Trophoblast cell (in vitro differentiated cells and primary cell): ENCODE measurements around the gene GYS1.

Experiments
- DNase-seq, 2 donors: peaks; one replicate each; pipeline ENCODE4 v3.0.0-alpha.2; 2016
- H2AFZ ChIP-seq: 2 replicates; pipeline ENCODE4 v1.6.1; 2013; ENCODE audit warnings: low read length, moderate library complexity, mild to moderate bottlenecking; ENCODE audit not compliant: insufficient read depth, poor library complexity
- H2AK5ac ChIP-seq: 2 replicates; pipeline ENCODE4 v1.6.1; 2013; ENCODE audit warnings: mild to moderate bottlenecking, low read length
- H2BK120ac ChIP-seq: 2 replicates; pipeline ENCODE4 v1.6.1; 2013; ENCODE audit warnings: low read length, mild to moderate bottlenecking, moderate library complexity; ENCODE audit not compliant: insufficient read depth, poor library complexity
- H2BK12ac ChIP-seq: 2 replicates; pipeline ENCODE4 v1.6.1; 2013; ENCODE audit warnings: mild to moderate bottlenecking, low read length, moderate library complexity
- H2BK5ac ChIP-seq: 2 replicates; pipeline ENCODE4 v1.6.1; 2013; ENCODE audit warnings: low read length, low read depth, moderate library complexity, mild to moderate bottlenecking; ENCODE audit not compliant: poor library complexity
- H3K14ac ChIP-seq: 2 replicates; pipeline ENCODE4 v1.6.1; 2013; ENCODE audit warnings: mild to moderate bottlenecking, low read length
- H3K18ac ChIP-seq: 2 replicates; pipeline ENCODE4 v1.6.1; 2013; ENCODE audit warnings: mild to moderate bottlenecking, low read length
- H3K23ac ChIP-seq: 2 replicates; pipeline ENCODE4 v1.6.1; 2013; ENCODE audit warnings: low read length
- H3K27ac ChIP-seq: 2 replicates; pipeline ENCODE4 v1.5.1; 2013; ENCODE audit warnings: low read depth, mild to moderate bottlenecking, inconsistent platforms, low read length, moderate library complexity
- H3K27me3 ChIP-seq: 2 replicates; pipeline ENCODE4 v1.6.1; 2013; ENCODE audit warnings: inconsistent platforms, mild to moderate bottlenecking, low read length, moderate library complexity; ENCODE audit not compliant: insufficient read depth
- H3K36me3 ChIP-seq, 2 experiments: 1 replicate in 1 of 2; 2 replicates in 1 of 2; pipeline ENCODE4 v1.6.1; 2013; ENCODE audit warnings: low read length in 2 of 2, mild to moderate bottlenecking in 2 of 2, moderate library complexity in 1 of 2; ENCODE audit not compliant: insufficient read depth in 2 of 2, control insufficient read depth in 1 of 2
- H3K4ac ChIP-seq: 2 replicates; pipeline ENCODE4 v1.6.1; 2013; ENCODE audit warnings: low read depth, mild to moderate bottlenecking, low read length, moderate library complexity
- H3K4me1 ChIP-seq, 2 experiments: 1 replicate in 1 of 2; 2 replicates in 1 of 2; pipeline ENCODE4 v1.6.1; 2013; ENCODE audit warnings: low read length in 2 of 2, mild to moderate bottlenecking in 2 of 2, moderate library complexity in 1 of 2; ENCODE audit not compliant: insufficient read depth in 2 of 2, control insufficient read depth in 1 of 2
- H3K4me2 ChIP-seq: 2 replicates; pipeline ENCODE4 v1.6.1; 2013; ENCODE audit warnings: inconsistent platforms, mild to moderate bottlenecking, low read length, moderate library complexity
- H3K4me3 ChIP-seq: 2 replicates; pipeline ENCODE4 v1.5.1; 2013; ENCODE audit warnings: mild to moderate bottlenecking, low read depth, low read length, inconsistent platforms
- H3K79me1 ChIP-seq: one replicate; pipeline ENCODE4 v1.6.1; 2013; ENCODE audit warnings: low read length
- H3K79me2 ChIP-seq: 2 replicates; pipeline ENCODE4 v1.6.1; 2013; ENCODE audit warnings: low read length, mild to moderate bottlenecking; ENCODE audit not compliant: control insufficient read depth, insufficient read depth, poor library complexity
- H3K9ac ChIP-seq: 2 replicates; pipeline ENCODE4 v1.6.1; 2013; ENCODE audit warnings: mild to moderate bottlenecking, low read length
- H3K9me3 ChIP-seq: 2 replicates; pipeline ENCODE4 v1.6.1; 2013; ENCODE audit warnings: low read depth, mild to moderate bottlenecking, control low read depth, inconsistent platforms, low read length; ENCODE audit not compliant: insufficient read depth
- H4K12ac ChIP-seq: 2 replicates; pipeline ENCODE4 v1.6.1; 2013; ENCODE audit warnings: low read depth, mild to moderate bottlenecking, low read length, moderate library complexity
- H4K8ac ChIP-seq: 2 replicates; pipeline ENCODE4 v1.6.1; 2013; ENCODE audit warnings: low read depth, mild to moderate bottlenecking, low read length, moderate library complexity
- H4K91ac ChIP-seq: one replicate; pipeline ENCODE4 v1.6.1; 2013; ENCODE audit warnings: low read depth, mild to moderate bottlenecking, low read length, moderate library complexity
- WGBS: extraction: QIAGEN DNeasy Blood & Tissue Kit; methylation state at CpG from one replicate; pipeline ENCODE4 v1.1.7; 2013; ENCODE audit warnings: missing lambda C conversion rate; ENCODE audit not compliant: insufficient read length, insufficient coverage; ENCODE audit errors: extremely low coverage; 5-methylcytosine and 5-hydroxymethylcytosine counted together

GYS1 gene

DNA sequence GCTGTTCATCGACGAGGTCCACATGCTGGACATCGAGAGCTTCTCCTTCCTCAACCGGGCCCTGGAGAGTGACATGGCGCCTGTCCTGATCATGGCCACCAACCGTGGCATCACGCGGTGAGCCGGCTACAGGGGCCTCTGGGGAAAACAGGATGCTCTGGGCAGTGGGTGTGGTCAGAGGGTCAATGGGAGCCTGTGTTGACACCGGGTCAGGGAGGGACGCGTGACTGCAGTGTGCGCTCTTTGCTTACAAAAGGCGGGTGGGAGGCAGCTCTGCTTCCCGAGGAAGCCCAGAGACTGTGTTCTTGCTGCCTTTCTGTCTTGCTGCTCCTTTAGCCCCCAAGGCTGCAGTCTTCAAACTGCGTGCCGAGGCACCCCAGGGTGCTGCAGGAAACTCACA is 18.1 kb upstream of the GYS1 start:
- Histone ChIP-seq H2AFZ (no peak overlapping the region), H3K79me1 (peaks cover 8% of the 10 kb centered on the region), H2BK5ac (no peak overlapping the region), H3K36me3 (peaks cover 61 to 68% of the 10 kb centered on the region in 2 experiments), H4K91ac (peak overlapping the region; percentile 42), H4K12ac (no peak overlapping the region), H3K9ac (no peak overlapping the region), H3K18ac (no peak overlapping the region), H3K4me1 (no peaks in the 10 kb centered on the region), H3K27me3 (no peaks in the 10 kb centered on the region), H3K4me2 (no peak overlapping the region), H2BK12ac (no peak overlapping the region), H2AK5ac (no peak overlapping the region), H3K27ac (no peak overlapping the region), H3K4ac (no peak overlapping the region), H4K8ac (no peak overlapping the region), H3K23ac (no peak overlapping the region), H3K14ac (no peak overlapping the region), H2BK120ac (no peak overlapping the region), H3K4me3 (no peak overlapping the region), H3K9me3 (peaks cover 3% of the 10 kb centered on the region), H3K79me2 (no peaks in the 10 kb centered on the region)
- WGBS, result no CpG with 5 or more reads among the region's 17 CpGs
- DNase-seq, result no peak

DNA sequence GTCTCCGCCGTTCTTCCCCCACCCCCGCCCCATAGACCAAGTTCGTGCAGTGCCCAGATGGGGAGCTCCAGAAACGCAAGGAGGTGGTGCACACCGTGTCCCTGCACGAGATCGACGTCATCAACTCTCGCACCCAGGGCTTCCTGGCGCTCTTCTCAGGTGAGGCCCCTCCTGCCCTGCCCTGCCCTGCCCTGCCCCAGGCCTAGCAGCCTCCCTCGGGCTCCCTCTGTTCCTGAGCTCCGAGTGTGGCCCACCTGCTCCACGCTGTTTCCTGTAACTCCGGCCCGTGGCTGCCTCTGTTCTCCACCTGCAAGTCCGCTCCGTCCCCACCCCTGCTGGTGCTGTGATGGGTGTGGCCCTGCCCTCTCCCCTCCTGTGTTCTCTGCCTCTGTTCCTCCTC is 17.3 kb upstream of the GYS1 start:
- no peak for DNase-seq
- no peaks in the 10 kb centered on the region for H3K79me2 ChIP-seq
- H3K14ac ChIP-seq, result no peak overlapping the region
- no peak overlapping the region for H2AFZ ChIP-seq
- no peak overlapping the region for H2BK12ac ChIP-seq
- H2AK5ac ChIP-seq, result no peak overlapping the region
- H3K9ac ChIP-seq, result no peak overlapping the region
- peaks cover 3% of the 10 kb centered on the region for H3K9me3 ChIP-seq
- no peak overlapping the region for H3K18ac ChIP-seq
- H4K91ac ChIP-seq, result no peak overlapping the region
- no peak overlapping the region for H3K23ac ChIP-seq
- peaks cover 62 to 66% of the 10 kb centered on the region in 2 experiments for H3K36me3 ChIP-seq
- H4K12ac ChIP-seq, result no peak overlapping the region
- H2BK5ac ChIP-seq, result no peak overlapping the region
- H3K27ac ChIP-seq, result no peak overlapping the region
- no peaks in the 10 kb centered on the region for H3K27me3 ChIP-seq
- H3K4ac ChIP-seq, result no peak overlapping the region
- WGBS, result no CpG with 5 or more reads among the region's 18 CpGs
- H2BK120ac ChIP-seq, result no peak overlapping the region
- no peak overlapping the region for H3K4me3 ChIP-seq
- no peaks in the 10 kb centered on the region for H3K4me1 ChIP-seq
- peaks cover 8% of the 10 kb centered on the region for H3K79me1 ChIP-seq
- no peak overlapping the region for H3K4me2 ChIP-seq
- H4K8ac ChIP-seq, result no peak overlapping the region

DNA sequence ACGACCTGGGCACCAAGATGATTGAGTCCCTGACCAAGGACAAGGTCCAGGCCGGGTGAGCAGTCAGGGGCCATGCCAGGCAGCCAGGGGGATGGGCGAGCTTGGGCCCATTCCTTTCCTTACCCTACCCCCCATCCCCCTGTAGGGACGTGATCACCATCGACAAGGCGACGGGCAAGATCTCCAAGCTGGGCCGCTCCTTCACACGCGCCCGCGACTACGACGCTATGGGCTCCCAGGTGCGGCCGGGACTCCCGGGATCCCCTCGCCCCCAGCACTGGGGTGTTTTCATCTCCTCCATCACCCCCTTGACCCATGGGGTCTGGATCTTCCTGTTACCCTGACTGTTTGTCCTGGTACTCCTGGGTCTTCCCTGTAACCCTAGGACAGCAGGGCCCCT is 16.7 kb upstream of the GYS1 start:
- no peak overlapping the region for H4K12ac ChIP-seq
- peaks cover 61 to 66% of the 10 kb centered on the region in 2 experiments for H3K36me3 ChIP-seq
- H3K4me2 ChIP-seq, result no peak overlapping the region
- H3K9ac ChIP-seq, result no peak overlapping the region
- H2BK12ac ChIP-seq, result no peak overlapping the region
- no peak overlapping the region for H3K27ac ChIP-seq
- peaks cover 3% of the 10 kb centered on the region for H3K9me3 ChIP-seq
- H3K4ac ChIP-seq, result no peak overlapping the region
- H4K8ac ChIP-seq, result no peak overlapping the region
- no peak overlapping the region for H4K91ac ChIP-seq
- H3K14ac ChIP-seq, result no peak overlapping the region
- no peak overlapping the region for H2AK5ac ChIP-seq
- no peak overlapping the region for H2BK120ac ChIP-seq
- no CpG with 5 or more reads among the region's 18 CpGs for WGBS
- no peak overlapping the region for H3K4me3 ChIP-seq
- no peaks in the 10 kb centered on the region for H3K27me3 ChIP-seq
- H3K18ac ChIP-seq, result no peak overlapping the region
- H3K4me1 ChIP-seq, result no peaks in the 10 kb centered on the region
- H3K23ac ChIP-seq, result no peak overlapping the region
- no peak for DNase-seq
- H3K79me1 ChIP-seq, result peaks cover 6% of the 10 kb centered on the region
- no peak overlapping the region for H2BK5ac ChIP-seq
- no peaks in the 10 kb centered on the region for H3K79me2 ChIP-seq
- no peak overlapping the region for H2AFZ ChIP-seq

DNA sequence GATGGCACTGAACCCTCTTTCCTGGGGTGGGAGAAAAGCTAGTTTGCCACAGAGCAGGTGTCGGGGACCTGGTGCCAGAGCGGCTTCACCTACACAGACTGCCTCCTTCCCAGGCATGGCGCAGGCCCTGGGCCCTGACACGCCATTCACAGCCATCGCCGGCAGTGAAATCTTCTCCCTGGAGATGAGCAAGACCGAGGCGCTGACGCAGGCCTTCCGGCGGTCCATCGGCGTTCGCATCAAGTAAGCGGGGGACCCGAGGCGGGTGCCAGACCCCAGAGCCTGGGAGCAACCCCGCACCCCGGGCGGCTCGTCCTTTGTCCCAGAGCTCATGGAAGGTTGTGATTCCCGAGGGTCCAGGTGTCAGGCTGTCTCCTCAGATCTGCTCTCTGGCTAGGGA is 13.8 kb upstream of the GYS1 start:
- Histone ChIP-seq H3K27me3 (no peaks in the 10 kb centered on the region), H4K8ac (no peak overlapping the region), H3K27ac (no peak overlapping the region), H2BK12ac (no peak overlapping the region), H2AK5ac (no peak overlapping the region), H3K4ac (no peak overlapping the region), H2BK120ac (no peak overlapping the region), H3K4me3 (no peak overlapping the region), H3K18ac (no peak overlapping the region), H3K23ac (no peak overlapping the region), H3K4me1 (no peaks in the 10 kb centered on the region), H3K79me2 (no peaks in the 10 kb centered on the region), H3K36me3 (peaks cover 59 to 65% of the 10 kb centered on the region in 2 experiments), H3K9ac (no peak overlapping the region), H2BK5ac (no peak overlapping the region), H3K9me3 (peaks cover 2% of the 10 kb centered on the region), H4K12ac (no peak overlapping the region), H2AFZ (no peak overlapping the region), H4K91ac (no peak overlapping the region), H3K79me1 (peaks cover 2% of the 10 kb centered on the region), H3K4me2 (no peak overlapping the region), H3K14ac (no peak overlapping the region)
- no CpG with 5 or more reads among the region's 22 CpGs for WGBS
- no peak for DNase-seq
